OCI-LY7 (cell line): ENCODE data around the gene SLC6A12.

Experiments
- CTCF ChIP-seq: fragments of 200-600 bp; sonication (generic); conservative IDR thresholded peaks from 2 replicates; pipeline ENCODE4 v1.5.1; 2014; ENCODE audit warnings: mild to moderate bottlenecking, antibody characterized with exemption, low read length, moderate library complexity, mixed read lengths
- EZH2phosphoT487 ChIP-seq: fragments of 200-600 bp; sonication (generic); IDR thresholded peaks from 2 replicates; pipeline ENCODE4 v1.6.1; 2018; ENCODE audit warnings: low read depth, borderline replicate concordance, mild to moderate bottlenecking, mixed run types, antibody characterized with exemption, low read length, moderate library complexity, mixed read lengths

DNA sequence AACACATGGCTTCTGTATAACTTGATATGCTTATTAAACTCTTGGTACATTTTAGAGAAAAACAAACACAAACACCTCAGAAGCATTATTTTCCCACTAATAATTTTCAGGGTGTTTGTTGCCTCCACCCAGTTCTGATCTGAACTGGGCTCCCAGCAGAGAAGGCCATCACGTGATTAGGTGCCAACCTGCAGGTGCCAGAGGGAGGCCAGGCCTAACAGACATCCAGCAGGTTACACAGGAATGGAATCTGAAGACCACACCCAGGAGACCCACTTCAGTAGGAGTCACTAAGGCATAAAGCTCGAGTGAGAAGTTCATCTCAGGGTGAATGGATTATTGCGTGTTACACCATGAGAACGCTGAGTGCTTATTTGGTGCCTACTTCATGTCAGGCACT is 8.9 kb downstream of the SLC6A12 start:
- TF ChIP-seq CTCF: no peak
- no peak for TF ChIP-seq EZH2phosphoT487
